GM12878 (cell line): ENCODE results near the gene AFAP1L2.

Experiments
- CREB1 ChIP-seq: IDR thresholded peaks from 2 replicates; pipeline ENCODE4 v1.6.1; 2012; ENCODE audit warnings: low read depth, mild to moderate bottlenecking, inconsistent platforms
- POLR2A ChIP-seq: IDR thresholded peaks from 2 replicates; pipeline ENCODE4 v1.6.1; 2011; ENCODE audit warnings: low read depth, mild to moderate bottlenecking, low read length
- ZNF274 ChIP-seq: IDR thresholded peaks from one replicate; pipeline ENCODE4 v1.8.0; 2011; ENCODE audit not compliant: insufficient read length, insufficient read depth
- TF ChIP-seq, protein P1 (sequence below), 3 experiments: IDR thresholded peaks in 2 of 3; conservative IDR thresholded peaks in 1 of 3; 2 replicates each; pipeline ENCODE4 v1.5.1; 2011; ENCODE audit warnings: low read depth in 3 of 3, low read length in 3 of 3, mild to moderate bottlenecking in 3 of 3, control low read depth in 2 of 3, moderate library complexity in 2 of 3, inconsistent platforms in 1 of 3, mixed read lengths in 1 of 3; ENCODE audit not compliant: control insufficient read depth in 2 of 3, insufficient read depth in 1 of 3; ENCODE audit errors: extremely low read depth in 1 of 3
- TF ChIP-seq, protein P2 (sequence below): IDR thresholded peaks from 2 replicates; pipeline ENCODE4 v1.6.1; 2012; ENCODE audit warnings: mild to moderate bottlenecking, low read depth, low read length
- TF ChIP-seq, protein P3 (sequence below): IDR thresholded peaks from 2 replicates; pipeline ENCODE4 v1.6.1; 2011; ENCODE audit warnings: borderline replicate concordance, low read depth, mild to moderate bottlenecking, moderate library complexity, low read length; ENCODE audit not compliant: insufficient read depth, poor library complexity, severe bottlenecking

DNA sequence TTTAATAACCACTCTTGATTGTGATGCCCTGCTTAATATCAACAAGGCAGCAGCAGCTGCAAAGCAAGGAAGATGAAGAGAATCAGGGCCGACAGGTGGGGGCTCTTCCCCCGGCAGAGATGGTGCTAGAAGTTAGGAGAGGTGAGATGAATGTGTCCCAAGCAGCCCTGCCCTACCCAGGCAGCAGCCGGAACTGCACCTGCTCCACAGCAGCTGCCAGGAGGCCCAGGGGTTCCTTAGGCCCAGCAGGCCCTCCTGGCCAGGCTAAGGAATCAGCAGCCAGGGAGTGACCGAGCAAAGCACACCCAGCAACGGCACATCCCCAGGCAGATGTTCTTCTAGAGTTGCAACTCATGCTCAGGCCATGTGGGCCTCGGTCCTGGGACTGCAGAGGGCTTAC is 17.9 kb downstream of the AFAP1L2 start:
- TF ChIP-seq, protein P1, sequence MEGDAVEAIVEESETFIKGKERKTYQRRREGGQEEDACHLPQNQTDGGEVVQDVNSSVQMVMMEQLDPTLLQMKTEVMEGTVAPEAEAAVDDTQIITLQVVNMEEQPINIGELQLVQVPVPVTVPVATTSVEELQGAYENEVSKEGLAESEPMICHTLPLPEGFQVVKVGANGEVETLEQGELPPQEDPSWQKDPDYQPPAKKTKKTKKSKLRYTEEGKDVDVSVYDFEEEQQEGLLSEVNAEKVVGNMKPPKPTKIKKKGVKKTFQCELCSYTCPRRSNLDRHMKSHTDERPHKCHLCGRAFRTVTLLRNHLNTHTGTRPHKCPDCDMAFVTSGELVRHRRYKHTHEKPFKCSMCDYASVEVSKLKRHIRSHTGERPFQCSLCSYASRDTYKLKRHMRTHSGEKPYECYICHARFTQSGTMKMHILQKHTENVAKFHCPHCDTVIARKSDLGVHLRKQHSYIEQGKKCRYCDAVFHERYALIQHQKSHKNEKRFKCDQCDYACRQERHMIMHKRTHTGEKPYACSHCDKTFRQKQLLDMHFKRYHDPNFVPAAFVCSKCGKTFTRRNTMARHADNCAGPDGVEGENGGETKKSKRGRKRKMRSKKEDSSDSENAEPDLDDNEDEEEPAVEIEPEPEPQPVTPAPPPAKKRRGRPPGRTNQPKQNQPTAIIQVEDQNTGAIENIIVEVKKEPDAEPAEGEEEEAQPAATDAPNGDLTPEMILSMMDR (IDR thresholded peaks at IDR 0.05 in 2 of 3, conservative IDR thresholded peaks at IDR 0.05 in 1 of 3; ENCODE audit: control insufficient read depth in 2 of 3, extremely low read depth in 1 of 3, insufficient read depth in 1 of 3, low read depth in 3 of 3, low read length in 3 of 3): peak in 1 of 3 experiments; percentile 6; a peak in 1 of 6 replicates
- TF ChIP-seq, protein P2, sequence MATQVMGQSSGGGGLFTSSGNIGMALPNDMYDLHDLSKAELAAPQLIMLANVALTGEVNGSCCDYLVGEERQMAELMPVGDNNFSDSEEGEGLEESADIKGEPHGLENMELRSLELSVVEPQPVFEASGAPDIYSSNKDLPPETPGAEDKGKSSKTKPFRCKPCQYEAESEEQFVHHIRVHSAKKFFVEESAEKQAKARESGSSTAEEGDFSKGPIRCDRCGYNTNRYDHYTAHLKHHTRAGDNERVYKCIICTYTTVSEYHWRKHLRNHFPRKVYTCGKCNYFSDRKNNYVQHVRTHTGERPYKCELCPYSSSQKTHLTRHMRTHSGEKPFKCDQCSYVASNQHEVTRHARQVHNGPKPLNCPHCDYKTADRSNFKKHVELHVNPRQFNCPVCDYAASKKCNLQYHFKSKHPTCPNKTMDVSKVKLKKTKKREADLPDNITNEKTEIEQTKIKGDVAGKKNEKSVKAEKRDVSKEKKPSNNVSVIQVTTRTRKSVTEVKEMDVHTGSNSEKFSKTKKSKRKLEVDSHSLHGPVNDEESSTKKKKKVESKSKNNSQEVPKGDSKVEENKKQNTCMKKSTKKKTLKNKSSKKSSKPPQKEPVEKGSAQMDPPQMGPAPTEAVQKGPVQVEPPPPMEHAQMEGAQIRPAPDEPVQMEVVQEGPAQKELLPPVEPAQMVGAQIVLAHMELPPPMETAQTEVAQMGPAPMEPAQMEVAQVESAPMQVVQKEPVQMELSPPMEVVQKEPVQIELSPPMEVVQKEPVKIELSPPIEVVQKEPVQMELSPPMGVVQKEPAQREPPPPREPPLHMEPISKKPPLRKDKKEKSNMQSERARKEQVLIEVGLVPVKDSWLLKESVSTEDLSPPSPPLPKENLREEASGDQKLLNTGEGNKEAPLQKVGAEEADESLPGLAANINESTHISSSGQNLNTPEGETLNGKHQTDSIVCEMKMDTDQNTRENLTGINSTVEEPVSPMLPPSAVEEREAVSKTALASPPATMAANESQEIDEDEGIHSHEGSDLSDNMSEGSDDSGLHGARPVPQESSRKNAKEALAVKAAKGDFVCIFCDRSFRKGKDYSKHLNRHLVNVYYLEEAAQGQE: no peak
- TF ChIP-seq, protein P3, sequence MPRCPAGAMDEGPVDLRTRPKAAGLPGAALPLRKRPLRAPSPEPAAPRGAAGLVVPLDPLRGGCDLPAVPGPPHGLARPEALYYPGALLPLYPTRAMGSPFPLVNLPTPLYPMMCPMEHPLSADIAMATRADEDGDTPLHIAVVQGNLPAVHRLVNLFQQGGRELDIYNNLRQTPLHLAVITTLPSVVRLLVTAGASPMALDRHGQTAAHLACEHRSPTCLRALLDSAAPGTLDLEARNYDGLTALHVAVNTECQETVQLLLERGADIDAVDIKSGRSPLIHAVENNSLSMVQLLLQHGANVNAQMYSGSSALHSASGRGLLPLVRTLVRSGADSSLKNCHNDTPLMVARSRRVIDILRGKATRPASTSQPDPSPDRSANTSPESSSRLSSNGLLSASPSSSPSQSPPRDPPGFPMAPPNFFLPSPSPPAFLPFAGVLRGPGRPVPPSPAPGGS: no peak
- TF ChIP-seq CREB1: no peak
- TF ChIP-seq POLR2A: no peak
- no peak for TF ChIP-seq ZNF274
